ENCODE measurements around the gene FAR1.

FAR1 gene

GRCh38 chr11:13635290-13635689 lies 33.2 kb upstream of the FAR1 start:
- Histone ChIP-seq H3K4me1 (ENCODE audit: low read depth, poor library complexity, severe bottlenecking) (no peaks in the 10 kb centered on the region), H3K79me2 (ENCODE audit: insufficient read depth, low read depth) (no peaks in the 10 kb centered on the region), H4K20me1 (ENCODE audit: insufficient read depth) (no peaks in the 10 kb centered on the region), H3K4me2 (no peak overlapping the region), H3K9ac (no peak overlapping the region), H3K4me3 (IDR thresholded peaks at IDR 0.05; ENCODE audit: insufficient read depth, low read depth, low read length) (no peak overlapping the region), H3K36me3 (ENCODE audit: insufficient read depth) (no peaks in the 10 kb centered on the region), H3K27me3 (ENCODE audit: insufficient read depth, low read depth) (no peaks in the 10 kb centered on the region), H3K27ac (no peak overlapping the region), H2AFZ (ENCODE audit: low read depth) (no peak overlapping the region)
- TF ChIP-seq CTCF (conservative IDR thresholded peaks at IDR 0.05; ENCODE audit: low read depth, low read length) = no peak

GRCh38 chr11:13635804-13636203 lies 32.7 kb upstream of the FAR1 start:
- H2AFZ ChIP-seq (ENCODE audit: low read depth) = no peak overlapping the region
- no peaks in the 10 kb centered on the region for H3K36me3 ChIP-seq (ENCODE audit: insufficient read depth)
- H3K4me2 ChIP-seq = no peak overlapping the region
- H3K79me2 ChIP-seq (ENCODE audit: insufficient read depth, low read depth) = no peaks in the 10 kb centered on the region
- H3K4me1 ChIP-seq (ENCODE audit: low read depth, poor library complexity, severe bottlenecking) = no peaks in the 10 kb centered on the region
- H3K9ac ChIP-seq = no peak overlapping the region
- TF ChIP-seq CTCF (conservative IDR thresholded peaks at IDR 0.05; ENCODE audit: low read depth, low read length) = no peak
- no peak overlapping the region for H3K27ac ChIP-seq
- H4K20me1 ChIP-seq (ENCODE audit: insufficient read depth) = no peaks in the 10 kb centered on the region
- no peaks in the 10 kb centered on the region for H3K27me3 ChIP-seq (ENCODE audit: insufficient read depth, low read depth)
- no peak overlapping the region for H3K4me3 ChIP-seq (IDR thresholded peaks at IDR 0.05; ENCODE audit: insufficient read depth, low read depth, low read length)

- Histone ChIP-seq H4K20me1 (ENCODE audit: insufficient read depth) (no peaks in the 10 kb centered on the region), H2AFZ (ENCODE audit: low read depth) (no peak overlapping the region), H3K9ac (no peak overlapping the region), H3K4me3 (IDR thresholded peaks at IDR 0.05; ENCODE audit: insufficient read depth, low read depth, low read length) (no peak overlapping the region), H3K79me2 (ENCODE audit: insufficient read depth, low read depth) (no peaks in the 10 kb centered on the region), H3K4me2 (no peak overlapping the region), H3K36me3 (ENCODE audit: insufficient read depth) (no peaks in the 10 kb centered on the region), H3K27ac (no peak overlapping the region), H3K4me1 (ENCODE audit: low read depth, poor library complexity, severe bottlenecking) (no peaks in the 10 kb centered on the region), H3K27me3 (ENCODE audit: insufficient read depth, low read depth) (no peaks in the 10 kb centered on the region)
- no peak for TF ChIP-seq CTCF (conservative IDR thresholded peaks at IDR 0.05; ENCODE audit: low read depth, low read length)
Observed at GRCh38 chr11:13637125-13638069, 31.1 kb upstream of the FAR1 start.

- no peaks in the 10 kb centered on the region for H3K4me1 ChIP-seq (ENCODE audit: low read depth, poor library complexity, severe bottlenecking)
- H3K27me3 ChIP-seq (ENCODE audit: insufficient read depth, low read depth) = no peaks in the 10 kb centered on the region
- TF ChIP-seq CTCF (conservative IDR thresholded peaks at IDR 0.05; ENCODE audit: low read depth, low read length) = no peak
- H3K79me2 ChIP-seq (ENCODE audit: insufficient read depth, low read depth) = no peaks in the 10 kb centered on the region
- no peak overlapping the region for H3K27ac ChIP-seq
- no peak overlapping the region for H3K4me3 ChIP-seq (IDR thresholded peaks at IDR 0.05; ENCODE audit: insufficient read depth, low read depth, low read length)
- H3K9ac ChIP-seq = no peak overlapping the region
- H4K20me1 ChIP-seq (ENCODE audit: insufficient read depth) = no peaks in the 10 kb centered on the region
- H3K4me2 ChIP-seq = no peak overlapping the region
- H3K36me3 ChIP-seq (ENCODE audit: insufficient read depth) = no peaks in the 10 kb centered on the region
- H2AFZ ChIP-seq (ENCODE audit: low read depth) = no peak overlapping the region
Observed at GRCh38 chr11:13638422-13638821, 30.0 kb upstream of the FAR1 start.
